Panc1 (cell line): Measurements from ENCODE around the gene KRT10. TPM values are rescaled to one million over a fixed set of nuclear protein-coding genes. Genes with fewer than 3 reads are reported as not detected.

Experiments
- ATAC-seq: fragments of 200-7000 bp; cut with Tn5 transposase; 2 replicates; pipeline ENCODE4 v1.9.1; 2020; ENCODE audit warnings: mild to moderate bottlenecking, moderate library complexity
- BruUV-seq: library from RNA; stranded (reverse); fragments of 400-500 nt; replicated peaks from 2 replicates; lab custom pipeline; 2021; lab: Mats Ljungman, UMichigan
- CTCF ChIA-PET: fragments of 300-600 bp; sonication (Branson Sonifier 250); formaldehyde crosslinking; loops from one replicate; lab custom pipeline; 2022; ENCODE audit warnings: antibody characterized with exemption; lab: Charles Lee
- POLR2A ChIA-PET: fragments of 300-600 bp; sonication (Branson Sonifier 250); formaldehyde crosslinking; loops from one replicate; lab custom pipeline; 2022; ENCODE audit warnings: antibody characterized with exemption; lab: Charles Lee
- DNase-seq: peaks from one replicate; pipeline ENCODE4 v3.0.0-alpha.2; 2010; ENCODE audit warnings: low read depth, low spot score
- H3K27ac ChIP-seq: 2 replicates; pipeline ENCODE4 v1.5.1; 2011; ENCODE audit warnings: mild to moderate bottlenecking, low read length, inconsistent platforms
- H3K27me3 ChIP-seq: fragments of 200-500 bp; sonication (Bioruptor generic); 2 replicates; pipeline ENCODE4 v1.6.0; 2014; ENCODE audit warnings: low read length, inconsistent platforms; ENCODE audit not compliant: control insufficient read depth, insufficient read depth
- H3K36me3 ChIP-seq: fragments of 200-500 bp; sonication (Bioruptor generic); 2 replicates; pipeline ENCODE4 v1.5.1; 2014; ENCODE audit warnings: inconsistent platforms, mild to moderate bottlenecking, low read length, moderate library complexity; ENCODE audit not compliant: control insufficient read depth, insufficient read depth
- H3K4me1 ChIP-seq: 2 replicates; pipeline ENCODE4 v1.5.1; 2011; ENCODE audit warnings: inconsistent platforms, mild to moderate bottlenecking, low read length, moderate library complexity; ENCODE audit not compliant: control insufficient read depth, insufficient read depth
- H3K4me3 ChIP-seq, 2 experiments: 2 replicates each; pipeline ENCODE4 v1.5.1; 2011 to 2012; ENCODE audit warnings: low read depth in 2 of 2, low read length in 2 of 2, mild to moderate bottlenecking in 2 of 2, inconsistent platforms in 1 of 2, moderate library complexity in 1 of 2
- H3K9me3 ChIP-seq: fragments of 200-500 bp; sonication (Bioruptor generic); 2 replicates; pipeline ENCODE4 v1.5.1; 2014; ENCODE audit warnings: low read depth, mild to moderate bottlenecking, inconsistent platforms, low read length, moderate library complexity; ENCODE audit not compliant: control insufficient read depth, insufficient read depth
- CTCF ChIP-seq: fragments of 450-650 bp; IDR thresholded peaks from 2 replicates; pipeline ENCODE4 v1.5.1; 2017; ENCODE audit warnings: mild to moderate bottlenecking
- POLR2AphosphoS5 ChIP-seq: IDR thresholded peaks from 2 replicates; pipeline ENCODE4 v1.6.1; 2012; ENCODE audit warnings: mild to moderate bottlenecking, low read depth, low read length, moderate library complexity
- REST ChIP-seq, 2 experiments: IDR thresholded peaks; 2 replicates each; pipeline ENCODE4 v1.6.1; 2011 to 2012; ENCODE audit warnings: low read depth in 2 of 2, control low read depth in 1 of 2, low read length in 1 of 2, mild to moderate bottlenecking in 1 of 2, moderate library complexity in 1 of 2; ENCODE audit not compliant: insufficient read depth in 1 of 2
- SIN3A ChIP-seq: IDR thresholded peaks from 2 replicates; pipeline ENCODE4 v1.6.1; 2012; ENCODE audit warnings: low read depth, mild to moderate bottlenecking, low read length, moderate library complexity, borderline replicate concordance; ENCODE audit not compliant: insufficient read depth
- TCF7L2 ChIP-seq: IDR thresholded peaks from 2 replicates; pipeline ENCODE4 v1.6.1; 2011; ENCODE audit warnings: mild to moderate bottlenecking, low read depth, low read length, inconsistent platforms
- in situ Hi-C: cut with HindIII; loops from 2 replicates; pipeline ENCODE4 v1.10.0; 2016; ENCODE audit warnings: low sequenced_read_pairs, low pct_unique_long_range_greater_than_20kb
- intact Hi-C: fragments of 100-400 bp; cut with micrococcal nuclease; formaldehyde crosslinking; loops from one replicate; pipeline ENCODE4 v1.10.0; 2022; ENCODE audit not compliant: unreplicated experiment
- total RNA-seq: library from RNA; stranded (reverse); gene quantifications from one replicate; pipeline ENCODE4 v1.2.1, GENCODE V29; 2021; ENCODE audit not compliant: unreplicated experiment

Gene KRT10
- total RNA-seq, 1 experiment from 2014 or later: 70.8 TPM

- TF ChIP-seq REST (IDR thresholded peaks at IDR 0.05; ENCODE audit: insufficient read depth in 1 of 2, low read depth in 2 of 2, low read length in 1 of 2) (no peak), TCF7L2 (no peak), CTCF (no peak), SIN3A (no peak), POLR2AphosphoS5 (no peak)
- Histone ChIP-seq H3K4me3 (no peak overlapping the region), H3K9me3 (no peaks in the 10 kb centered on the region), H3K27me3 (no peaks in the 10 kb centered on the region), H3K27ac (no peak overlapping the region), H3K4me1 (no peaks in the 10 kb centered on the region), H3K36me3 (no peaks in the 10 kb centered on the region)
- ChIA-PET POLR2A (interaction anchor here (0.7 kb wide), 1 partner anchor 20 kb away, joined by 3 read pairs; no protein-coding TSS in a partner anchor), CTCF (no interaction called here)
- no peak for DNase-seq
- intact Hi-C loops (no loop called here), in situ Hi-C loops (no loop called here)
- no TSS peak for BruUV-seq
- ATAC-seq: no peak
Observed at GRCh38 chr17:40864661-40865390, 42.4 kb upstream of the KRT10 start.

- BruUV-seq: no TSS peak
- H3K27me3 ChIP-seq: no peaks in the 10 kb centered on the region
- ATAC-seq (no peak), DNase-seq (no peak)
- ChIA-PET CTCF (interaction anchor here (1.0 kb wide), 1 partner anchor 800 kb away, joined by 3 read pairs; no protein-coding TSS in a partner anchor), POLR2A (no interaction called here)
- no peak overlapping the region for H3K4me3 ChIP-seq
- in situ Hi-C loops: no loop called here
- intact Hi-C loops: no loop called here
- no peaks in the 10 kb centered on the region for H3K9me3 ChIP-seq
- no peaks in the 10 kb centered on the region for H3K4me1 ChIP-seq
- TF ChIP-seq REST (IDR thresholded peaks at IDR 0.05; ENCODE audit: insufficient read depth in 1 of 2, low read depth in 2 of 2, low read length in 1 of 2) (no peak), POLR2AphosphoS5 (no peak), CTCF (no peak; the same call in none of the 2 replicates), TCF7L2 (no peak), SIN3A (no peak)
- H3K36me3 ChIP-seq: no peaks in the 10 kb centered on the region
- H3K27ac ChIP-seq: no peak overlapping the region
Observed at GRCh38 chr17:40862985-40863733, 40.7 kb upstream of the KRT10 start.
